Fibroblast of lung (primary cell): Measurements from ENCODE around the gene SLC17A5. TPM values are rescaled to one million over a fixed set of nuclear protein-coding genes. Genes with fewer than 3 reads are reported as not detected.

Source experiments
- DNase-seq, 2 donors: peaks; one replicate each; pipeline versions ENCODE4 v3.0.0 to v3.0.0-alpha.2; 2010; ENCODE audit warnings: low read depth in 2 of 2
- H2AFZ ChIP-seq: 2 replicates; pipeline ENCODE4 v1.5.1; 2012; ENCODE audit warnings: low read length, control low read depth, inconsistent platforms
- H3K27ac ChIP-seq: 2 replicates; pipeline ENCODE4 v1.5.1; 2011; ENCODE audit warnings: low read length, control low read depth; ENCODE audit not compliant: insufficient read depth
- H3K27me3 ChIP-seq: 2 replicates; pipeline ENCODE4 v1.5.1; 2011; ENCODE audit warnings: mild to moderate bottlenecking, low read length; ENCODE audit not compliant: control insufficient read depth, insufficient read depth
- H3K36me3 ChIP-seq: 2 replicates; pipeline ENCODE4 v1.5.1; 2011; ENCODE audit warnings: low read length; ENCODE audit not compliant: control insufficient read depth, insufficient read depth
- H3K4me1 ChIP-seq: 2 replicates; pipeline ENCODE4 v1.5.1; 2011; ENCODE audit warnings: low read length; ENCODE audit not compliant: control insufficient read depth, insufficient read depth; ENCODE audit errors: extremely low read depth
- H3K4me2 ChIP-seq: 2 replicates; pipeline ENCODE4 v1.5.1; 2011; ENCODE audit warnings: low read length, control low read depth; ENCODE audit not compliant: insufficient read depth; ENCODE audit errors: extremely low read depth
- H3K4me3 ChIP-seq, 4 experiments: fragments of 200-600 bp in 1 of 4; sonication (generic) in 1 of 4; replicated peaks in 1 of 4; 2 replicates each; pipeline ENCODE4 v1.5.1; 2011 to 2016; ENCODE audit warnings: low read length in 4 of 4, low read depth in 3 of 4, mild to moderate bottlenecking in 3 of 4, control low read depth in 2 of 4, inconsistent platforms in 1 of 4, mixed read lengths in 1 of 4; ENCODE audit not compliant: insufficient read depth in 1 of 4; ENCODE audit errors: control extremely low read depth in 1 of 4
- H3K79me2 ChIP-seq: 2 replicates; pipeline ENCODE4 v1.5.1; 2012; ENCODE audit warnings: mild to moderate bottlenecking, low read length, inconsistent platforms; ENCODE audit not compliant: control insufficient read depth, insufficient read depth
- H3K9ac ChIP-seq: 2 replicates; pipeline ENCODE4 v1.5.1; 2011; ENCODE audit warnings: mild to moderate bottlenecking, low read length, control low read depth; ENCODE audit not compliant: insufficient read depth
- H3K9me3 ChIP-seq: 2 replicates; pipeline ENCODE4 v1.5.1; 2012; ENCODE audit warnings: low read depth, low read length; ENCODE audit not compliant: control insufficient read depth, insufficient read depth
- H4K20me1 ChIP-seq: 2 replicates; pipeline ENCODE4 v1.5.1; 2011; ENCODE audit warnings: low read length; ENCODE audit not compliant: control insufficient read depth, insufficient read depth; ENCODE audit errors: extremely low read depth
- EZH2 ChIP-seq: IDR thresholded peaks from 2 replicates; pipeline ENCODE4 v1.5.1; 2012; ENCODE audit warnings: low read length, control low read depth, mild to moderate bottlenecking; ENCODE audit errors: missing control alignments
- polyA minus RNA-seq: library from RNA; depleted of rRNA, polyadenylated mRNA; stranded (reverse); fragments of >200 nt; gene quantifications from 2 replicates; pipeline ENCODE4 v1.2.3, GENCODE V29; 2011; ENCODE audit warnings: low replicate concordance
- polyA plus RNA-seq, 2 donors: library from polyadenylated mRNA; depleted of rRNA in 1 of 2; stranded (reverse) in 1 of 2; unstranded in 1 of 2; fragments of >200 nt; gene quantifications; 2 replicates each; pipeline ENCODE4 v1.2.1, GENCODE V29; 2011 to 2012; ENCODE audit warnings: missing spikeins in 1 of 2
- total RNA-seq: library from RNA; depleted of rRNA; stranded (reverse); fragments of >200 nt; gene quantifications from 2 replicates; pipeline ENCODE4 v1.2.1, GENCODE V29; 2014
- TF ChIP-seq, protein P1 (sequence below), 2 donors: IDR thresholded peaks in 1 of 2; conservative IDR thresholded peaks in 1 of 2; 1 replicate in 1 of 2; 2 replicates in 1 of 2; pipeline ENCODE4 v1.5.1; 2011 to 2012; ENCODE audit warnings: low read length in 2 of 2, control low read depth in 1 of 2, inconsistent platforms in 1 of 2, low read depth in 1 of 2, mild to moderate bottlenecking in 1 of 2

Gene SLC17A5, protein sequence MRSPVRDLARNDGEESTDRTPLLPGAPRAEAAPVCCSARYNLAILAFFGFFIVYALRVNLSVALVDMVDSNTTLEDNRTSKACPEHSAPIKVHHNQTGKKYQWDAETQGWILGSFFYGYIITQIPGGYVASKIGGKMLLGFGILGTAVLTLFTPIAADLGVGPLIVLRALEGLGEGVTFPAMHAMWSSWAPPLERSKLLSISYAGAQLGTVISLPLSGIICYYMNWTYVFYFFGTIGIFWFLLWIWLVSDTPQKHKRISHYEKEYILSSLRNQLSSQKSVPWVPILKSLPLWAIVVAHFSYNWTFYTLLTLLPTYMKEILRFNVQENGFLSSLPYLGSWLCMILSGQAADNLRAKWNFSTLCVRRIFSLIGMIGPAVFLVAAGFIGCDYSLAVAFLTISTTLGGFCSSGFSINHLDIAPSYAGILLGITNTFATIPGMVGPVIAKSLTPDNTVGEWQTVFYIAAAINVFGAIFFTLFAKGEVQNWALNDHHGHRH
- 21.6 and 39.3 TPM in 2 replicates for total RNA-seq
- 34.1 and 56.8 TPM in 2 replicates for polyA plus RNA-seq
- 19.1 and 29.1 TPM in 2 replicates for polyA plus RNA-seq (2012)
- polyA minus RNA-seq = 13.7 and 21.5 TPM in 2 replicates

DNA sequence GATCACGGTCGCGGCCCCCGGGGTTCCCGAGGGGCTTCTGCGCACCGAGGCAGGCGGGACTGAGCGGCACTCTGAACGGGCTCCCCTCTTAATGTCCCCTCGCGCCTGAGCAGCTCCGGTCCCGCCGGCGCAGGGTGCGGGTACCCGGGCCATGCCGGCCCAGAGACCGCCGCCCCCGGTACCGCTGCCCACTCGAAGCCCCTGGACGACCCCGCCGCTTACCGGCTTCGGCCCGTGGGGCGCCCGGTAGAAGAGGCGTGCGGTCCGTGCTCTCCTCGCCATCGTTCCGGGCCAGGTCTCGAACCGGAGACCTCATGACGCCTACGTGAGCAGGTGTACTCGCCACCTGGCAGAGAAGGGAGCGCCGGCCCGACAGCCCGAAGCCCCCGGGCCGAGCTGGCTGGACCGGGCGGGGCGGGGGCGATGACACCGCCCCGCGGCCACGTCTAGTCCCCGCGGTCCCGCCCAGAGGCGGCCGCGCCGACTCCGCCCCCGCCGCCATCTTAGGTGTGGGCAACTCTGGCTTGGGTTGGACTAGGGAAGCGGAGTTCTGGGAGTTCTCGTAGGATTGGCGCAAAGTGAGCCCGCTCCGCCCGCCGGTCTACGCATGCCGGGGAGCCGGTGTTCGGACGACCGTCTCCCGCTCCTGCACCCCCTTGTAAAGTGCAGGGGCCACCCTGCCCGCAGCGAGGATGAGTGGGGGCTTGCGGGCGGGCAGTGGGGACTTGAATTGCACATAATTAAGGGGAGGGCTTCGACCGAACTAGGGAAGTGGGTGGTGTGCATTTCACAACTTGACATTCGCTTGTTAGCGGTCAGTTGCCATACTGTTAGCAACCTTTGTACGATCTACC is at the start of gene SLC17A5:
Gene SLC17A5 (minus strand): TSS at position 422 of the 854 bp plus-strand sequence. CDS start 106 bp downstream, at position 316.
- H3K4me2 ChIP-seq = peak within 1 kb of the TSS; percentile 90

DNA sequence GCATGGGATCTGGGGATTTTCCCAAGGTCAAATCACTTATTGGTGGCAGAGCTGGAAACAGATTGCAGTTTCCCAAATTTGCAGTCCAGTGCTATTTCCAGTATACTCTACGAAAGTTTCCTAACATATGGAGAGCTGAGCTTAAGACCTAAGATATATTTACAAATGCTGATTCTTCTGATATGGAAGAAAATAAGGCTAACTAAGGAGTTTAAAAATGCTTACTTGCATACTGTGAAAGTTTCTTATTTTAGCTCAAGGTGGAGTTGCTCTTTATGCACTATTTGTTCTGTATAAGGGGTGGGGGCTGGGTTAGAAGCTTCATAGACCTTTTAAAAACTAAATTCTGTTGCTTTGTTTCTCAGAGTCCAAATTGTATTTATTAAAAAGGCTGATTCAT is 49.7 kb upstream of the SLC17A5 start:
- H3K36me3 ChIP-seq = peaks cover 3% of the 10 kb centered on the region
- no peaks in the 10 kb centered on the region for H4K20me1 ChIP-seq
- no peak for TF ChIP-seq EZH2
- TF ChIP-seq, protein P1, sequence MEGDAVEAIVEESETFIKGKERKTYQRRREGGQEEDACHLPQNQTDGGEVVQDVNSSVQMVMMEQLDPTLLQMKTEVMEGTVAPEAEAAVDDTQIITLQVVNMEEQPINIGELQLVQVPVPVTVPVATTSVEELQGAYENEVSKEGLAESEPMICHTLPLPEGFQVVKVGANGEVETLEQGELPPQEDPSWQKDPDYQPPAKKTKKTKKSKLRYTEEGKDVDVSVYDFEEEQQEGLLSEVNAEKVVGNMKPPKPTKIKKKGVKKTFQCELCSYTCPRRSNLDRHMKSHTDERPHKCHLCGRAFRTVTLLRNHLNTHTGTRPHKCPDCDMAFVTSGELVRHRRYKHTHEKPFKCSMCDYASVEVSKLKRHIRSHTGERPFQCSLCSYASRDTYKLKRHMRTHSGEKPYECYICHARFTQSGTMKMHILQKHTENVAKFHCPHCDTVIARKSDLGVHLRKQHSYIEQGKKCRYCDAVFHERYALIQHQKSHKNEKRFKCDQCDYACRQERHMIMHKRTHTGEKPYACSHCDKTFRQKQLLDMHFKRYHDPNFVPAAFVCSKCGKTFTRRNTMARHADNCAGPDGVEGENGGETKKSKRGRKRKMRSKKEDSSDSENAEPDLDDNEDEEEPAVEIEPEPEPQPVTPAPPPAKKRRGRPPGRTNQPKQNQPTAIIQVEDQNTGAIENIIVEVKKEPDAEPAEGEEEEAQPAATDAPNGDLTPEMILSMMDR (conservative IDR thresholded peaks at IDR 0.05 in 1 of 2, IDR thresholded peaks at IDR 0.05 in 1 of 2; ENCODE audit: low read depth in 1 of 2, low read length in 2 of 2) = no peak
- peaks cover 1% of the 10 kb centered on the region for H3K79me2 ChIP-seq
- H3K9ac ChIP-seq = no peak overlapping the region
- H3K4me2 ChIP-seq = no peak overlapping the region
- no peaks in the 10 kb centered on the region for H3K9me3 ChIP-seq
- DNase-seq = no peak
- no peak overlapping the region for H3K27ac ChIP-seq
- no peak overlapping the region for H3K4me3 ChIP-seq
- no peak overlapping the region for H2AFZ ChIP-seq
- peaks cover 3% of the 10 kb centered on the region for H3K4me1 ChIP-seq
- no peaks in the 10 kb centered on the region for H3K27me3 ChIP-seq

More for the DNA sequence above, at the start of gene SLC17A5:
- H3K4me3 ChIP-seq = peak within 1 kb of the TSS; percentile 75 to 97 (median 96)
- no peak for TF ChIP-seq EZH2
- TF ChIP-seq, protein P1 (conservative IDR thresholded peaks at IDR 0.05 in 1 of 2, IDR thresholded peaks at IDR 0.05 in 1 of 2; ENCODE audit: low read depth in 1 of 2, low read length in 2 of 2) = no peak
- peak within 1 kb of the TSS; percentile 95 for H3K9ac ChIP-seq
- H3K27ac ChIP-seq = peak within 1 kb of the TSS; percentile 71
- peaks cover 7% of the 10 kb centered on the region for H3K79me2 ChIP-seq
- H4K20me1 ChIP-seq = no peaks in the 10 kb centered on the region
- no peaks in the 10 kb centered on the region for H3K36me3 ChIP-seq
- no peaks in the 10 kb centered on the region for H3K9me3 ChIP-seq
- H3K4me1 ChIP-seq = no peaks in the 10 kb centered on the region
- H3K27me3 ChIP-seq = no peaks in the 10 kb centered on the region
- DNase-seq = peak; percentile 91 to 93
- peak within 1 kb of the TSS; percentile 91 for H2AFZ ChIP-seq

DNA sequence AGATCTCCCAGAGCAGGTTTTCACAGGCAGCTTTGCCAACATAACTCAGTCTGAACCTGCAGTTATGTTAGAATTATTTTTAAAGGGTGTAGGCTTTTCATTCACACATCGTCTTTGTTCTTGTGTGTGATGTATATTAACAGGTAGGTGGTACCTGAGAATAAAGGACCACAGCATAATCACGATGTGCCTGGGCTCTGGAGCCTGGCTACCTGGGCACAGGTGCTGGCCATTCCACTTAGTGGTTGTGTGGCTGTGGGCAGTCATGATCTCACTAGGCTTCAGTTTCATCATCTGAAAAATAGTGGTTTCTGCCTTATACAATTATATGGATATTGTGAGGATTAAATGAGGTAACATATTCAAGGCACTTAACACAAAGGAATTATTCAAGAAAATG is 48.7 kb upstream of the SLC17A5 start:
- H3K4me2 ChIP-seq = no peak overlapping the region
- H3K36me3 ChIP-seq = peaks cover 3% of the 10 kb centered on the region
- no peak for TF ChIP-seq EZH2
- TF ChIP-seq, protein P1 (conservative IDR thresholded peaks at IDR 0.05 in 1 of 2, IDR thresholded peaks at IDR 0.05 in 1 of 2; ENCODE audit: low read depth in 1 of 2, low read length in 2 of 2) = no peak
- H3K27me3 ChIP-seq = no peaks in the 10 kb centered on the region
- H2AFZ ChIP-seq = no peak overlapping the region
- peaks cover 1% of the 10 kb centered on the region for H3K79me2 ChIP-seq
- H3K9ac ChIP-seq = no peak overlapping the region
- peaks cover 3% of the 10 kb centered on the region for H3K4me1 ChIP-seq
- no peaks in the 10 kb centered on the region for H4K20me1 ChIP-seq
- H3K27ac ChIP-seq = no peak overlapping the region
- no peaks in the 10 kb centered on the region for H3K9me3 ChIP-seq
- DNase-seq = no peak
- H3K4me3 ChIP-seq = no peak overlapping the region
